ENCODE measurements around the gene ZNF878. TPM values are rescaled to one million over a fixed set of nuclear protein-coding genes. Genes with fewer than 3 reads are reported as not detected.

Gene ZNF878
- total and polyA plus RNA-seq, 9 of the 15 experiments (the other 6 are each of a cell fraction or from before 2014, with no cell fraction given) = 0.30 to 1.4 (median 0.50) TPM

- TF ChIP-seq DACH1 (IDR thresholded peaks at IDR 0.05; ENCODE audit: partially characterized antibody) (no peak), NCOR1 (IDR thresholded peaks at IDR 0.05) (no peak), HMG20A (CRISPR knock-in tag; conservative IDR thresholded peaks at IDR 0.05) (no peak), ZNF785 (CRISPR knock-in tag; IDR thresholded peaks at IDR 0.05) (no peak), GABPB1 (CRISPR knock-in tag; IDR thresholded peaks at IDR 0.05) (no peak), SNIP1 (IDR thresholded peaks at IDR 0.05; ENCODE audit: low read depth) (no peak), ZEB2 (IDR thresholded peaks at IDR 0.05) (no peak), HDAC6 (IDR thresholded peaks at IDR 0.05; ENCODE audit: low read depth, low read length) (no peak), MEIS2 (IDR thresholded peaks at IDR 0.05; ENCODE audit: partially characterized antibody) (peak; percentile 24), TARDBP (IDR thresholded peaks at IDR 0.05) (no peak), ZNF830 (CRISPR knock-in tag; IDR thresholded peaks at IDR 0.05) (no peak), NEUROD1 (IDR thresholded peaks at IDR 0.05; ENCODE audit: borderline replicate concordance, low read depth, low read length, partially characterized antibody) (no peak), SIX5 (IDR thresholded peaks at IDR 0.05; ENCODE audit: borderline replicate concordance in 1 of 2, insufficient read depth in 1 of 2, low read depth in 1 of 2, low read length in 2 of 2) (no peak), ZNF263 (CRISPR knock-in tag; IDR thresholded peaks at IDR 0.05; ENCODE audit: borderline replicate concordance) (no peak)
- TF ChIP-seq, protein P1, sequence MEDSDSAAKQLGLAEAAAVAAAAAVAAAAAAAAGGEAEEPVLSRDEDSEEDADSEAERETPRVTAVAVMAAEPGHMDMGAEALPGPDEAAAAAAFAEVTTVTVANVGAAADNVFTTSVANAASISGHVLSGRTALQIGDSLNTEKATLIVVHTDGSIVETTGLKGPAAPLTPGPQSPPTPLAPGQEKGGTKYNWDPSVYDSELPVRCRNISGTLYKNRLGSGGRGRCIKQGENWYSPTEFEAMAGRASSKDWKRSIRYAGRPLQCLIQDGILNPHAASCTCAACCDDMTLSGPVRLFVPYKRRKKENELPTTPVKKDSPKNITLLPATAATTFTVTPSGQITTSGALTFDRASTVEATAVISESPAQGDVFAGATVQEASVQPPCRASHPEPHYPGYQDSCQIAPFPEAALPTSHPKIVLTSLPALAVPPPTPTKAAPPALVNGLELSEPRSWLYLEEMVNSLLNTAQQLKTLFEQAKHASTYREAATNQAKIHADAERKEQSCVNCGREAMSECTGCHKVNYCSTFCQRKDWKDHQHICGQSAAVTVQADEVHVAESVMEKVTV (CRISPR knock-in tag; IDR thresholded peaks at IDR 0.05) = no peak
- TF ChIP-seq, protein P2, sequence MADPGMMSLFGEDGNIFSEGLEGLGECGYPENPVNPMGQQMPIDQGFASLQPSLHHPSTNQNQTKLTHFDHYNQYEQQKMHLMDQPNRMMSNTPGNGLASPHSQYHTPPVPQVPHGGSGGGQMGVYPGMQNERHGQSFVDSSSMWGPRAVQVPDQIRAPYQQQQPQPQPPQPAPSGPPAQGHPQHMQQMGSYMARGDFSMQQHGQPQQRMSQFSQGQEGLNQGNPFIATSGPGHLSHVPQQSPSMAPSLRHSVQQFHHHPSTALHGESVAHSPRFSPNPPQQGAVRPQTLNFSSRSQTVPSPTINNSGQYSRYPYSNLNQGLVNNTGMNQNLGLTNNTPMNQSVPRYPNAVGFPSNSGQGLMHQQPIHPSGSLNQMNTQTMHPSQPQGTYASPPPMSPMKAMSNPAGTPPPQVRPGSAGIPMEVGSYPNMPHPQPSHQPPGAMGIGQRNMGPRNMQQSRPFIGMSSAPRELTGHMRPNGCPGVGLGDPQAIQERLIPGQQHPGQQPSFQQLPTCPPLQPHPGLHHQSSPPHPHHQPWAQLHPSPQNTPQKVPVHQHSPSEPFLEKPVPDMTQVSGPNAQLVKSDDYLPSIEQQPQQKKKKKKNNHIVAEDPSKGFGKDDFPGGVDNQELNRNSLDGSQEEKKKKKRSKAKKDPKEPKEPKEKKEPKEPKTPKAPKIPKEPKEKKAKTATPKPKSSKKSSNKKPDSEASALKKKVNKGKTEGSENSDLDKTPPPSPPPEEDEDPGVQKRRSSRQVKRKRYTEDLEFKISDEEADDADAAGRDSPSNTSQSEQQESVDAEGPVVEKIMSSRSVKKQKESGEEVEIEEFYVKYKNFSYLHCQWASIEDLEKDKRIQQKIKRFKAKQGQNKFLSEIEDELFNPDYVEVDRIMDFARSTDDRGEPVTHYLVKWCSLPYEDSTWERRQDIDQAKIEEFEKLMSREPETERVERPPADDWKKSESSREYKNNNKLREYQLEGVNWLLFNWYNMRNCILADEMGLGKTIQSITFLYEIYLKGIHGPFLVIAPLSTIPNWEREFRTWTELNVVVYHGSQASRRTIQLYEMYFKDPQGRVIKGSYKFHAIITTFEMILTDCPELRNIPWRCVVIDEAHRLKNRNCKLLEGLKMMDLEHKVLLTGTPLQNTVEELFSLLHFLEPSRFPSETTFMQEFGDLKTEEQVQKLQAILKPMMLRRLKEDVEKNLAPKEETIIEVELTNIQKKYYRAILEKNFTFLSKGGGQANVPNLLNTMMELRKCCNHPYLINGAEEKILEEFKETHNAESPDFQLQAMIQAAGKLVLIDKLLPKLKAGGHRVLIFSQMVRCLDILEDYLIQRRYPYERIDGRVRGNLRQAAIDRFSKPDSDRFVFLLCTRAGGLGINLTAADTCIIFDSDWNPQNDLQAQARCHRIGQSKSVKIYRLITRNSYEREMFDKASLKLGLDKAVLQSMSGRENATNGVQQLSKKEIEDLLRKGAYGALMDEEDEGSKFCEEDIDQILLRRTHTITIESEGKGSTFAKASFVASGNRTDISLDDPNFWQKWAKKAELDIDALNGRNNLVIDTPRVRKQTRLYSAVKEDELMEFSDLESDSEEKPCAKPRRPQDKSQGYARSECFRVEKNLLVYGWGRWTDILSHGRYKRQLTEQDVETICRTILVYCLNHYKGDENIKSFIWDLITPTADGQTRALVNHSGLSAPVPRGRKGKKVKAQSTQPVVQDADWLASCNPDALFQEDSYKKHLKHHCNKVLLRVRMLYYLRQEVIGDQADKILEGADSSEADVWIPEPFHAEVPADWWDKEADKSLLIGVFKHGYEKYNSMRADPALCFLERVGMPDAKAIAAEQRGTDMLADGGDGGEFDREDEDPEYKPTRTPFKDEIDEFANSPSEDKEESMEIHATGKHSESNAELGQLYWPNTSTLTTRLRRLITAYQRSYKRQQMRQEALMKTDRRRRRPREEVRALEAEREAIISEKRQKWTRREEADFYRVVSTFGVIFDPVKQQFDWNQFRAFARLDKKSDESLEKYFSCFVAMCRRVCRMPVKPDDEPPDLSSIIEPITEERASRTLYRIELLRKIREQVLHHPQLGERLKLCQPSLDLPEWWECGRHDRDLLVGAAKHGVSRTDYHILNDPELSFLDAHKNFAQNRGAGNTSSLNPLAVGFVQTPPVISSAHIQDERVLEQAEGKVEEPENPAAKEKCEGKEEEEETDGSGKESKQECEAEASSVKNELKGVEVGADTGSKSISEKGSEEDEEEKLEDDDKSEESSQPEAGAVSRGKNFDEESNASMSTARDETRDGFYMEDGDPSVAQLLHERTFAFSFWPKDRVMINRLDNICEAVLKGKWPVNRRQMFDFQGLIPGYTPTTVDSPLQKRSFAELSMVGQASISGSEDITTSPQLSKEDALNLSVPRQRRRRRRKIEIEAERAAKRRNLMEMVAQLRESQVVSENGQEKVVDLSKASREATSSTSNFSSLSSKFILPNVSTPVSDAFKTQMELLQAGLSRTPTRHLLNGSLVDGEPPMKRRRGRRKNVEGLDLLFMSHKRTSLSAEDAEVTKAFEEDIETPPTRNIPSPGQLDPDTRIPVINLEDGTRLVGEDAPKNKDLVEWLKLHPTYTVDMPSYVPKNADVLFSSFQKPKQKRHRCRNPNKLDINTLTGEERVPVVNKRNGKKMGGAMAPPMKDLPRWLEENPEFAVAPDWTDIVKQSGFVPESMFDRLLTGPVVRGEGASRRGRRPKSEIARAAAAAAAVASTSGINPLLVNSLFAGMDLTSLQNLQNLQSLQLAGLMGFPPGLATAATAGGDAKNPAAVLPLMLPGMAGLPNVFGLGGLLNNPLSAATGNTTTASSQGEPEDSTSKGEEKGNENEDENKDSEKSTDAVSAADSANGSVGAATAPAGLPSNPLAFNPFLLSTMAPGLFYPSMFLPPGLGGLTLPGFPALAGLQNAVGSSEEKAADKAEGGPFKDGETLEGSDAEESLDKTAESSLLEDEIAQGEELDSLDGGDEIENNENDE (IDR thresholded peaks at IDR 0.05; ENCODE audit: low read depth, low read length) = no peak
Observed at GRCh38 chr19:12052497-12053169, at the start of gene ZNF878 (continued).

Measured in K562 (cell line).